ENCODE data around the gene WWC1.

DNA sequence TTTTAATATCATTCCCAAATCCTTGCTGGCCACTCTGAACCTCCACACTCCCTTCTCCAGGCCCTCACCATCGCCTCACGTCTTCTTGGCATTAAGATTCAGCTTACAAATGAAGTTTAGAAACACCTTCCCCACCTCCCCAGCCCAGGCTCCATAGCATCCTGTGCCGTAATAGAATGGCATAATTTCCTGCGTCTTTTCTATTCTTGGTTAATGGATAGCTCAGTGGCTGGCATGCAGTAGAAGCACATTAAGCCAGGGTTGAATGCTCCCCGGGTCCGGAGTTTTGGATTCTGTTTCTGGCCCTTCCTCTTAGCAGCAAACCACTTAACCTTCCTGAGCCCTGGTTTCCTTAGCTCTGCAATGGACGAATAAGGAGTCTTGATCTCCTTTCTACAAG lies 13.8 kb downstream of the WWC1 start:
- TF ChIP-seq SIN3A (IDR thresholded peaks at IDR 0.05; ENCODE audit: borderline replicate concordance in 2 of 2, control insufficient read depth in 1 of 2, low read depth in 2 of 2, low read length in 2 of 2) (no peak), SIRT6 (IDR thresholded peaks at IDR 0.05; ENCODE audit: low read depth, low read length) (no peak), PHB2 (IDR thresholded peaks at IDR 0.05; ENCODE audit: low read depth) (no peak), POLR2A (conservative IDR thresholded peaks at IDR 0.05) (no peak), SMAD2 (IDR thresholded peaks at IDR 0.05; ENCODE audit: low read depth, low read length) (no peak)
- TF ChIP-seq, protein P1, sequence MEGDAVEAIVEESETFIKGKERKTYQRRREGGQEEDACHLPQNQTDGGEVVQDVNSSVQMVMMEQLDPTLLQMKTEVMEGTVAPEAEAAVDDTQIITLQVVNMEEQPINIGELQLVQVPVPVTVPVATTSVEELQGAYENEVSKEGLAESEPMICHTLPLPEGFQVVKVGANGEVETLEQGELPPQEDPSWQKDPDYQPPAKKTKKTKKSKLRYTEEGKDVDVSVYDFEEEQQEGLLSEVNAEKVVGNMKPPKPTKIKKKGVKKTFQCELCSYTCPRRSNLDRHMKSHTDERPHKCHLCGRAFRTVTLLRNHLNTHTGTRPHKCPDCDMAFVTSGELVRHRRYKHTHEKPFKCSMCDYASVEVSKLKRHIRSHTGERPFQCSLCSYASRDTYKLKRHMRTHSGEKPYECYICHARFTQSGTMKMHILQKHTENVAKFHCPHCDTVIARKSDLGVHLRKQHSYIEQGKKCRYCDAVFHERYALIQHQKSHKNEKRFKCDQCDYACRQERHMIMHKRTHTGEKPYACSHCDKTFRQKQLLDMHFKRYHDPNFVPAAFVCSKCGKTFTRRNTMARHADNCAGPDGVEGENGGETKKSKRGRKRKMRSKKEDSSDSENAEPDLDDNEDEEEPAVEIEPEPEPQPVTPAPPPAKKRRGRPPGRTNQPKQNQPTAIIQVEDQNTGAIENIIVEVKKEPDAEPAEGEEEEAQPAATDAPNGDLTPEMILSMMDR (IDR thresholded peaks at IDR 0.05 in 2 of 3, conservative IDR thresholded peaks at IDR 0.05 in 1 of 3; ENCODE audit: insufficient read depth in 2 of 3, low read depth in 1 of 3, low read length in 3 of 3), result no peak
- TF ChIP-seq, protein P2, sequence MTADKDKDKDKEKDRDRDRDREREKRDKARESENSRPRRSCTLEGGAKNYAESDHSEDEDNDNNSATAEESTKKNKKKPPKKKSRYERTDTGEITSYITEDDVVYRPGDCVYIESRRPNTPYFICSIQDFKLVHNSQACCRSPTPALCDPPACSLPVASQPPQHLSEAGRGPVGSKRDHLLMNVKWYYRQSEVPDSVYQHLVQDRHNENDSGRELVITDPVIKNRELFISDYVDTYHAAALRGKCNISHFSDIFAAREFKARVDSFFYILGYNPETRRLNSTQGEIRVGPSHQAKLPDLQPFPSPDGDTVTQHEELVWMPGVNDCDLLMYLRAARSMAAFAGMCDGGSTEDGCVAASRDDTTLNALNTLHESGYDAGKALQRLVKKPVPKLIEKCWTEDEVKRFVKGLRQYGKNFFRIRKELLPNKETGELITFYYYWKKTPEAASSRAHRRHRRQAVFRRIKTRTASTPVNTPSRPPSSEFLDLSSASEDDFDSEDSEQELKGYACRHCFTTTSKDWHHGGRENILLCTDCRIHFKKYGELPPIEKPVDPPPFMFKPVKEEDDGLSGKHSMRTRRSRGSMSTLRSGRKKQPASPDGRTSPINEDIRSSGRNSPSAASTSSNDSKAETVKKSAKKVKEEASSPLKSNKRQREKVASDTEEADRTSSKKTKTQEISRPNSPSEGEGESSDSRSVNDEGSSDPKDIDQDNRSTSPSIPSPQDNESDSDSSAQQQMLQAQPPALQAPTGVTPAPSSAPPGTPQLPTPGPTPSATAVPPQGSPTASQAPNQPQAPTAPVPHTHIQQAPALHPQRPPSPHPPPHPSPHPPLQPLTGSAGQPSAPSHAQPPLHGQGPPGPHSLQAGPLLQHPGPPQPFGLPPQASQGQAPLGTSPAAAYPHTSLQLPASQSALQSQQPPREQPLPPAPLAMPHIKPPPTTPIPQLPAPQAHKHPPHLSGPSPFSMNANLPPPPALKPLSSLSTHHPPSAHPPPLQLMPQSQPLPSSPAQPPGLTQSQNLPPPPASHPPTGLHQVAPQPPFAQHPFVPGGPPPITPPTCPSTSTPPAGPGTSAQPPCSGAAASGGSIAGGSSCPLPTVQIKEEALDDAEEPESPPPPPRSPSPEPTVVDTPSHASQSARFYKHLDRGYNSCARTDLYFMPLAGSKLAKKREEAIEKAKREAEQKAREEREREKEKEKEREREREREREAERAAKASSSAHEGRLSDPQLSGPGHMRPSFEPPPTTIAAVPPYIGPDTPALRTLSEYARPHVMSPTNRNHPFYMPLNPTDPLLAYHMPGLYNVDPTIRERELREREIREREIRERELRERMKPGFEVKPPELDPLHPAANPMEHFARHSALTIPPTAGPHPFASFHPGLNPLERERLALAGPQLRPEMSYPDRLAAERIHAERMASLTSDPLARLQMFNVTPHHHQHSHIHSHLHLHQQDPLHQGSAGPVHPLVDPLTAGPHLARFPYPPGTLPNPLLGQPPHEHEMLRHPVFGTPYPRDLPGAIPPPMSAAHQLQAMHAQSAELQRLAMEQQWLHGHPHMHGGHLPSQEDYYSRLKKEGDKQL (CRISPR knock-in tag; IDR thresholded peaks at IDR 0.05; ENCODE audit: borderline replicate concordance), result no peak

Measured in K562 (cell line).